ENCODE measurements around the gene ADPRH.

DNA sequence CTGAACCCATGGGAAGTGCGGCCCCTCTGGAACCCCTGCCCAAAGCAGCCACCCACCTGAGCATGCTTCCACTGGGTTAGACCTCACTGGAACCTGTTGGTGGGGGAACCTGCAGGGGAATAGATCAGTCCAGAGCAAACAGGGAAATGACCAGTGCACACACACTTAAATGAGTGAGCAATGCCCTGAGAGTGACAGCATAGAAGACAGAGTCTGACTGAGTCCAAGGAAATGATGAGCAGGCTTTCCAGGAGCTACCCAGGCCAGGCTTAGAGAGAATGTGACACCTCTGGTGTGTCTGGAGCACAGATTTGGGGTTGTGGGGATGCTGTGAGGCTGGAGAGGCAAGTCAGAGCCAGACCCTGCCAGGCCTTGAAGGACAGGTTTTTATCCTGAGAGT lies 46.9 kb downstream of the ADPRH start:
- TF ChIP-seq CTCF (IDR thresholded peaks at IDR 0.05 in 2 of 3, conservative IDR thresholded peaks at IDR 0.05 in 1 of 3; ENCODE audit: borderline replicate concordance in 1 of 3, insufficient read depth in 1 of 3, low read depth in 2 of 3, low read length in 2 of 3) (no peak), REST (IDR thresholded peaks at IDR 0.05; ENCODE audit: low read depth) (no peak), FOSL1 (IDR thresholded peaks at IDR 0.05; ENCODE audit: low read depth) (no peak), JUND (IDR thresholded peaks at IDR 0.05) (no peak), POLR2AphosphoS5 (IDR thresholded peaks at IDR 0.05; ENCODE audit: low read depth, low read length) (no peak), POLR2A (IDR thresholded peaks at IDR 0.05; ENCODE audit: borderline replicate concordance, extremely low read depth, insufficient read depth, insufficient read length) (no peak)
- TF ChIP-seq, protein P1, sequence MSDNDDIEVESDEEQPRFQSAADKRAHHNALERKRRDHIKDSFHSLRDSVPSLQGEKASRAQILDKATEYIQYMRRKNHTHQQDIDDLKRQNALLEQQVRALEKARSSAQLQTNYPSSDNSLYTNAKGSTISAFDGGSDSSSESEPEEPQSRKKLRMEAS (IDR thresholded peaks at IDR 0.05), result no peak

Measured in HCT116 (cell line).